ENCODE results near the gene CYP2U1. TPM values are rescaled to one million over a fixed set of nuclear protein-coding genes. Genes with fewer than 3 reads are reported as not detected.

Gene CYP2U1
- total RNA-seq, 1 experiment from 2014 or later: 1.1 TPM

- no peak overlapping the region for H3K4me3 ChIP-seq
- POLR2A ChIA-PET (ENCODE audit: unreplicated experiment): no interaction called here
These were observed 68.7 kb downstream of the CYP2U1 start for GRCh38 chr4:107999932-108000539.

GRCh38 chr4:108001540-108002135, 70.3 kb downstream of the CYP2U1 start:
- CTCF ChIA-PET: no interaction called here

More at GRCh38 chr4:107999932-108000539, 68.7 kb downstream of the CYP2U1 start:
- CTCF ChIA-PET: no interaction called here
- Histone ChIP-seq H3K4me1 (replicated peaks; ENCODE audit: insufficient read depth) (no peaks in the 10 kb centered on the region), H4K20me1 (ENCODE audit: insufficient read depth) (no peaks in the 10 kb centered on the region), H3K4me2 (no peak overlapping the region), H3K36me3 (ENCODE audit: low read depth) (no peaks in the 10 kb centered on the region), H3K79me2 (ENCODE audit: low read depth) (no peaks in the 10 kb centered on the region; the same call in 1 of the 2 replicates), H3K27me3 (ENCODE audit: insufficient read depth, low read depth) (no peaks in the 10 kb centered on the region), H3K27ac (no peak overlapping the region), H2AFZ (no peak overlapping the region), H3K9me3 (ENCODE audit: insufficient read depth, low read depth) (no peaks in the 10 kb centered on the region), H3F3A (ENCODE audit: insufficient read depth, low read depth) (no peaks in the 10 kb centered on the region), H3K9me2 (ENCODE audit: insufficient read depth) (no peaks in the 10 kb centered on the region)
- intact Hi-C loops (cut with micrococcal nuclease; ENCODE audit: unreplicated experiment): no loop called here
- DNase-seq: no peak
- TF ChIP-seq EZH2 (IDR thresholded peaks at IDR 0.05; ENCODE audit: low read depth) (no peak), CTCF (conservative IDR thresholded peaks at IDR 0.05) (no peak)
- BruUV-seq (replicated peaks): no TSS peak

More at GRCh38 chr4:108001540-108002135, 70.3 kb downstream of the CYP2U1 start:
- Histone ChIP-seq H3K9me2 (ENCODE audit: insufficient read depth) (no peaks in the 10 kb centered on the region), H3K4me1 (replicated peaks; ENCODE audit: insufficient read depth) (no peaks in the 10 kb centered on the region), H4K20me1 (ENCODE audit: insufficient read depth) (no peaks in the 10 kb centered on the region), H3K79me2 (ENCODE audit: low read depth) (no peaks in the 10 kb centered on the region), H3K4me2 (no peak overlapping the region), H2AFZ (no peak overlapping the region), H3K27me3 (ENCODE audit: insufficient read depth, low read depth) (no peaks in the 10 kb centered on the region), H3K4me3 (no peak overlapping the region), H3F3A (ENCODE audit: insufficient read depth, low read depth) (no peaks in the 10 kb centered on the region), H3K9me3 (ENCODE audit: insufficient read depth, low read depth) (no peaks in the 10 kb centered on the region), H3K36me3 (ENCODE audit: low read depth) (no peaks in the 10 kb centered on the region), H3K27ac (no peak overlapping the region)
- BruUV-seq (replicated peaks): no TSS peak
- intact Hi-C loops (cut with micrococcal nuclease; ENCODE audit: unreplicated experiment): no loop called here
- POLR2A ChIA-PET (ENCODE audit: unreplicated experiment): no interaction called here
- TF ChIP-seq CTCF (conservative IDR thresholded peaks at IDR 0.05) (no peak), EZH2 (IDR thresholded peaks at IDR 0.05; ENCODE audit: low read depth) (no peak)
- DNase-seq: no peak

Other genes with a start within 250 kb of the CYP2U1 start
- gene PAPSS1, start 211.3 kb upstream of the CYP2U1 start, total RNA-seq (2021): 18.8 and 26.8 TPM in 2 replicates
- gene SGMS2, start 106.6 kb upstream of the CYP2U1 start, total RNA-seq (2021): 17.0 and 17.9 TPM in 2 replicates
- 36.8 and 45.0 TPM in 2 replicates for gene HADH, start 58.3 kb downstream of the CYP2U1 start, total RNA-seq (2021)
- 2.8 and 3.4 TPM in 2 replicates for gene LEF1, start 237.4 kb downstream of the CYP2U1 start, total RNA-seq (2021)

Data from PC-9 (cell line).